Measurements from ENCODE around the gene CD33.

DNA sequence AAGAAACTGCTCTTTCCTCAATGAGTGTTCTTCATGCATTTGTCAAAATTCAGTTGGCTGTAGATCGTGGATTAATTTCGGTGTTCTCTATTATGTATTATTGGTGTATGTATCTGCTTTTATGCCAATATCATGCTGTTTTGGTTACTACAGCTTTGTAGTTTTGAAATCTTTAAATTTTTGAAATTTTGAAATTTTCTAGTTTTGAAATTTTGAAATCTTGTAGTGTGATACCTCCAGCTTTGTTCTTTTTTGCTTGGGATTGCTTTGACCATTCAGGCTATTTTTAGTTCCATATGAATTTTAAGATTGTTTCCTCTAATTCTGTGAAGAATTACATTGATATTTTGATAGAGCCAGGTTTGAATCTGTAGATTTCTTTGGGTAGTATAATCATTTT is 3.1 kb downstream of the CD33 start:
- TF ChIP-seq, protein P1, sequence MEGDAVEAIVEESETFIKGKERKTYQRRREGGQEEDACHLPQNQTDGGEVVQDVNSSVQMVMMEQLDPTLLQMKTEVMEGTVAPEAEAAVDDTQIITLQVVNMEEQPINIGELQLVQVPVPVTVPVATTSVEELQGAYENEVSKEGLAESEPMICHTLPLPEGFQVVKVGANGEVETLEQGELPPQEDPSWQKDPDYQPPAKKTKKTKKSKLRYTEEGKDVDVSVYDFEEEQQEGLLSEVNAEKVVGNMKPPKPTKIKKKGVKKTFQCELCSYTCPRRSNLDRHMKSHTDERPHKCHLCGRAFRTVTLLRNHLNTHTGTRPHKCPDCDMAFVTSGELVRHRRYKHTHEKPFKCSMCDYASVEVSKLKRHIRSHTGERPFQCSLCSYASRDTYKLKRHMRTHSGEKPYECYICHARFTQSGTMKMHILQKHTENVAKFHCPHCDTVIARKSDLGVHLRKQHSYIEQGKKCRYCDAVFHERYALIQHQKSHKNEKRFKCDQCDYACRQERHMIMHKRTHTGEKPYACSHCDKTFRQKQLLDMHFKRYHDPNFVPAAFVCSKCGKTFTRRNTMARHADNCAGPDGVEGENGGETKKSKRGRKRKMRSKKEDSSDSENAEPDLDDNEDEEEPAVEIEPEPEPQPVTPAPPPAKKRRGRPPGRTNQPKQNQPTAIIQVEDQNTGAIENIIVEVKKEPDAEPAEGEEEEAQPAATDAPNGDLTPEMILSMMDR (IDR thresholded peaks at IDR 0.05; ENCODE audit: insufficient read depth, low read length) = no peak
- TF ChIP-seq POLR2AphosphoS5 (IDR thresholded peaks at IDR 0.05; ENCODE audit: low read depth) = no peak

All from HL-60 (cell line).